WTC11 (cell line): ENCODE results near the gene TYROBP.

Experiments used
- ATF1 ChIP-seq: sonication (generic); formaldehyde crosslinking; IDR thresholded peaks from 2 replicates; pipeline ENCODE4 v1.8.1; 2023; ENCODE audit warnings: mild to moderate bottlenecking, moderate library complexity, missing genetic modification reagents
- CTCF ChIP-seq: fragments of 200-600 bp; IDR thresholded peaks from 2 replicates; pipeline ENCODE4 v1.8.0; 2022; ENCODE audit warnings: antibody characterized with exemption
- IRF2 ChIP-seq: sonication (generic); formaldehyde crosslinking; IDR thresholded peaks from 2 replicates; pipeline ENCODE4 v1.8.0; 2022; ENCODE audit warnings: low read depth, missing genetic modification reagents, borderline replicate concordance
- MAX ChIP-seq: sonication (generic); formaldehyde crosslinking; IDR thresholded peaks from 2 replicates; pipeline ENCODE4 v1.8.0; 2022; ENCODE audit warnings: mild to moderate bottlenecking, missing genetic modification reagents
- SP1 ChIP-seq: sonication (generic); formaldehyde crosslinking; conservative IDR thresholded peaks from 2 replicates; pipeline ENCODE4 v1.8.1; 2022; ENCODE audit warnings: missing genetic modification reagents

GRCh38 chr19:35895911-35896642, 12.0 kb downstream of the TYROBP start:
- TF ChIP-seq CTCF, result no peak
- no peak for TF ChIP-seq IRF2 (CRISPR knock-in tag)
- no peak for TF ChIP-seq MAX (CRISPR knock-in tag)
- TF ChIP-seq SP1, result no peak
- no peak for TF ChIP-seq ATF1 (CRISPR knock-in tag)
